ENCODE measurements around the gene FRK. TPM values are rescaled to one million over a fixed set of nuclear protein-coding genes. Genes with fewer than 3 reads are reported as not detected.

Gene FRK
- total RNA-seq, 1 experiment from 2014 or later: 0.82 TPM

- ChIA-PET POLR2A (no interaction called here), CTCF (interaction anchor here (2.5 kb wide), 1 partner anchor 56 kb away, joined by 7 read pairs; no protein-coding TSS in a partner anchor)
- Mint-ChIP-seq H3K9me3 (ENCODE audit: unreplicated experiment) (no peaks in the 10 kb centered on the region), H3K4me1 (ENCODE audit: insufficient read depth, unreplicated experiment) (peaks cover under 1% of the 10 kb centered on the region), H3K27ac (ENCODE audit: low read depth, unreplicated experiment) (no peak overlapping the region), H3K36me3 (ENCODE audit: insufficient read depth, unreplicated experiment) (no peaks in the 10 kb centered on the region), H3K27me3 (ENCODE audit: insufficient read depth, unreplicated experiment) (no peaks in the 10 kb centered on the region), H3K4me3 (ENCODE audit: unreplicated experiment) (no peak overlapping the region)
- intact Hi-C loops (cut with micrococcal nuclease): no loop called here
- no peak for DNase-seq (ENCODE audit: unreplicated experiment)
- TF ChIP-seq, protein P1, sequence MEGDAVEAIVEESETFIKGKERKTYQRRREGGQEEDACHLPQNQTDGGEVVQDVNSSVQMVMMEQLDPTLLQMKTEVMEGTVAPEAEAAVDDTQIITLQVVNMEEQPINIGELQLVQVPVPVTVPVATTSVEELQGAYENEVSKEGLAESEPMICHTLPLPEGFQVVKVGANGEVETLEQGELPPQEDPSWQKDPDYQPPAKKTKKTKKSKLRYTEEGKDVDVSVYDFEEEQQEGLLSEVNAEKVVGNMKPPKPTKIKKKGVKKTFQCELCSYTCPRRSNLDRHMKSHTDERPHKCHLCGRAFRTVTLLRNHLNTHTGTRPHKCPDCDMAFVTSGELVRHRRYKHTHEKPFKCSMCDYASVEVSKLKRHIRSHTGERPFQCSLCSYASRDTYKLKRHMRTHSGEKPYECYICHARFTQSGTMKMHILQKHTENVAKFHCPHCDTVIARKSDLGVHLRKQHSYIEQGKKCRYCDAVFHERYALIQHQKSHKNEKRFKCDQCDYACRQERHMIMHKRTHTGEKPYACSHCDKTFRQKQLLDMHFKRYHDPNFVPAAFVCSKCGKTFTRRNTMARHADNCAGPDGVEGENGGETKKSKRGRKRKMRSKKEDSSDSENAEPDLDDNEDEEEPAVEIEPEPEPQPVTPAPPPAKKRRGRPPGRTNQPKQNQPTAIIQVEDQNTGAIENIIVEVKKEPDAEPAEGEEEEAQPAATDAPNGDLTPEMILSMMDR (IDR thresholded peaks at IDR 0.05; ENCODE audit: unreplicated experiment): no peak
- no TSS peak for BruUV-seq (replicated peaks)
Measured at GRCh38 chr6:116066789-116067188, 6.1 kb upstream of the FRK start.

DNA sequence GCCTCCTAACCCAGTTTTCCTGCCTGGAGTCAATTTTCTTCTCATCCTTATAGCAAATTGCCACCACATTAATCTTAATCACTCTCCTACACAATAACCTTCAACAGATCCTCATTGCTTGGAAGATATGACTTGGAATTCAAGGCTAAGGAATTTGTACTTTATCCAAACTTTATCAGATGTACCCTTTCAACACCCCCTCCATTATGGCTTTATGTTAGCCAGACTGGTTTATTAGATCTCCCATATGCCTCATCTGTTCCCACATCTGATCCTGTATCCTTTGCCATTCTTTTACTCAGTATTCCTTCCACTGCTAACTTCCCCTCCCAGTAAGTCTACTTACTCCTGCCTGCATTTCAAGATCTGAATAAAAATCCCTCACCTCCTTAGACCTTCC is 4.0 kb upstream of the FRK start:
- ChIA-PET POLR2A (no interaction called here), CTCF (interaction anchor here (1.2 kb wide), 1 partner anchor 9 kb away, joined by 3 read pairs; no protein-coding TSS in a partner anchor)
- H3K27ac Mint-ChIP-seq (ENCODE audit: low read depth, unreplicated experiment): no peak overlapping the region
- BruUV-seq (replicated peaks): no TSS peak
- no peak for DNase-seq (ENCODE audit: unreplicated experiment)
- H3K27me3 Mint-ChIP-seq (ENCODE audit: insufficient read depth, unreplicated experiment): no peaks in the 10 kb centered on the region
- H3K4me1 Mint-ChIP-seq (ENCODE audit: insufficient read depth, unreplicated experiment): peaks cover 15% of the 10 kb centered on the region
- H3K9me3 Mint-ChIP-seq (ENCODE audit: unreplicated experiment): no peaks in the 10 kb centered on the region
- H3K4me3 Mint-ChIP-seq (ENCODE audit: unreplicated experiment): no peak overlapping the region
- H3K36me3 Mint-ChIP-seq (ENCODE audit: insufficient read depth, unreplicated experiment): no peaks in the 10 kb centered on the region
- intact Hi-C loops (cut with micrococcal nuclease): no loop called here
- TF ChIP-seq, protein P1 (IDR thresholded peaks at IDR 0.05; ENCODE audit: unreplicated experiment): no peak

- no peak for DNase-seq (ENCODE audit: unreplicated experiment)
- Mint-ChIP-seq H3K27me3 (ENCODE audit: insufficient read depth, unreplicated experiment) (no peaks in the 10 kb centered on the region), H3K9me3 (ENCODE audit: unreplicated experiment) (no peaks in the 10 kb centered on the region), H3K4me1 (ENCODE audit: insufficient read depth, unreplicated experiment) (peaks cover 24% of the 10 kb centered on the region), H3K36me3 (ENCODE audit: insufficient read depth, unreplicated experiment) (no peaks in the 10 kb centered on the region), H3K27ac (ENCODE audit: low read depth, unreplicated experiment) (no peak overlapping the region), H3K4me3 (ENCODE audit: unreplicated experiment) (no peak overlapping the region)
- TF ChIP-seq, protein P1 (IDR thresholded peaks at IDR 0.05; ENCODE audit: unreplicated experiment): no peak
- ChIA-PET CTCF (interaction anchor here (0.8 to 4.5 kb wide), 10 partner anchors 8 to 88 kb away, joined by 3 to 47 read pairs (median 6); partner anchors contain the start of gene NT5DC1), POLR2A (interaction anchor here (0.8 to 5.0 kb wide), 4 partner anchors 9 to 50 kb away, joined by 5 to 66 read pairs (median 22); partner anchors contain the start of gene NT5DC1)
- intact Hi-C loops (cut with micrococcal nuclease): no loop called here
- BruUV-seq (replicated peaks): no TSS peak
Measured at GRCh38 chr6:116062496-116062895, 1.8 kb upstream of the FRK start.

DNA sequence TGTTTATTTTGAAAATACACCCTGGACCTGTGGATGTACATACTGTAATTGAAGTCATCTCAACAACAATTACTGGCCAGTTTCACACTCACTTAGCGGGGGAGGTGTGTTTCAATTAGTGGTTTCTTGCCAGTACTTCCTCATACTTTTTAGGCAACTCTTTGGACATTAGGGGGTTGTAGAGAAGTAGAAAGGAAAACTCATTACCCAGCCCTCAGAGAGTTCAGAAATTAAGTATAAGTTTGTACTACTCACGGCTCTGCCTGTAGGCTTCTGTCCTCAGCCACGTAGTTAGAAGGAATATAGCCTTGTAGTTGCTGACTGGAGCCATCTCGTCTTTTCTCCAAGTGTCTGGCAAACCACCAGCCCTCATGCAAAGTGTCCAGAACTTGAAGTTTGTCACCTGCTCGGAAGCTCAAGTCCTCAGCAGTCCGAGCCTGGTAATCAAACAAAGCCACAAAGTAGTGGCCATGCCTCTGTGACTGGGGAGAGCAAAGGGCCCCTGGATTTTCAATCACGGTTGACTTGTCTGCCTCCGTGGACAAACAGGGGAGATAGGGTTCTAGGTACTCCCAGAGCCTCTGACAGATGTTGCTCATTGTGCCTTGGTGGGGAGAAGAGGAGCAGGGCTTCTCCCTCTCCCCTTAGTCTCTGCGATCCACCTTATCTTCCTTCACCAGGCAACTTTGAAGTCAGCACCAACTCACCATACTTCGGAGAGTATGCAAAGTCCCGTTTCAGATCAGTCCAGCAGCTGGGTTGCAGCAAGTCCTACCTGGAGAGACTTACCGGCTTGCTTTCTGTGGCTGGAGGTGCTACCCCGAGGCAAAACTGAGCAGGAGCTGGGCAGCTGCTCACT is 749 bp downstream of the FRK start:
- H3K27me3 Mint-ChIP-seq (ENCODE audit: insufficient read depth, unreplicated experiment): no peaks in the 10 kb centered on the region
- CTCF ChIA-PET: interaction anchor here (0.6 to 4.5 kb wide), 22 partner anchors 8 to 575 kb away, joined by 3 to 47 read pairs (median 5); no protein-coding TSS in a partner anchor
- peak overlapping the region; percentile 76 for H3K4me3 Mint-ChIP-seq (ENCODE audit: unreplicated experiment)
- DNase-seq (ENCODE audit: unreplicated experiment): peak; percentile 64
- TF ChIP-seq, protein P1 (IDR thresholded peaks at IDR 0.05; ENCODE audit: unreplicated experiment): no peak
- POLR2A ChIA-PET: interaction anchor here (0.7 to 5.0 kb wide), 21 partner anchors 9 to 608 kb away, joined by 3 to 66 read pairs (median 6); partner anchors contain the start of genes NT5DC1, RWDD1 and ZUP1
- H3K9me3 Mint-ChIP-seq (ENCODE audit: unreplicated experiment): no peaks in the 10 kb centered on the region
- intact Hi-C loops (cut with micrococcal nuclease): loop anchor here (1.0 kb wide), 2 partner anchors 41 to 49 kb away; no protein-coding TSS in a partner anchor
- BruUV-seq (replicated peaks): TSS peak; percentile 64
- peak overlapping the region; percentile 96 for H3K27ac Mint-ChIP-seq (ENCODE audit: low read depth, unreplicated experiment)
- H3K36me3 Mint-ChIP-seq (ENCODE audit: insufficient read depth, unreplicated experiment): no peaks in the 10 kb centered on the region
- H3K4me1 Mint-ChIP-seq (ENCODE audit: insufficient read depth, unreplicated experiment): peaks cover 33% of the 10 kb centered on the region
